Esophagus (tissue), 2 donors: ENCODE data around the gene BRD8. TPM values are rescaled to one million over a fixed set of nuclear protein-coding genes. Genes with fewer than 3 reads are reported as not detected.
"Not testable (repeated sequence)": the region's sequence is repeated elsewhere in the genome, so short reads cannot be mapped to it uniquely, and the experiment has no call there.

ENCODE experiments used
- H3K27ac ChIP-seq, 2 donors: one replicate each; pipeline ENCODE4 v1.5.1; 2013; ENCODE audit warnings: low read depth in 2 of 2, mild to moderate bottlenecking in 2 of 2, inconsistent platforms in 1 of 2, low read length in 1 of 2, moderate library complexity in 1 of 2
- H3K27me3 ChIP-seq, 2 donors: one replicate each; pipeline ENCODE4 v1.6.1; 2013; ENCODE audit warnings: low read length in 2 of 2, control low read depth in 1 of 2, mild to moderate bottlenecking in 1 of 2; ENCODE audit not compliant: insufficient read depth in 2 of 2, control insufficient read depth in 1 of 2
- H3K36me3 ChIP-seq, 2 donors: one replicate each; pipeline ENCODE4 v1.6.1; 2013; ENCODE audit warnings: low read length in 1 of 2; ENCODE audit not compliant: control insufficient read depth in 2 of 2, insufficient read depth in 2 of 2
- H3K4me1 ChIP-seq, 2 donors: one replicate each; pipeline ENCODE4 v1.6.1; 2013; ENCODE audit warnings: low read length in 1 of 2; ENCODE audit not compliant: control insufficient read depth in 2 of 2, insufficient read depth in 2 of 2
- H3K4me3 ChIP-seq, 2 donors: one replicate each; pipeline ENCODE4 v1.5.1; 2013; ENCODE audit warnings: low read length in 2 of 2, mild to moderate bottlenecking in 2 of 2, low read depth in 1 of 2, moderate library complexity in 1 of 2
- H3K9me3 ChIP-seq, 2 donors: one replicate each; pipeline ENCODE4 v1.6.1; 2013; ENCODE audit warnings: mild to moderate bottlenecking in 2 of 2, low read depth in 1 of 2, low read length in 1 of 2, moderate library complexity in 1 of 2; ENCODE audit not compliant: control insufficient read depth in 2 of 2, insufficient read depth in 1 of 2
- WGBS, 2 donors: extraction: QIAGEN DNeasy Blood & Tissue Kit; methylation state at CpG; one replicate each; pipeline ENCODE4 v1.1.7; 2013; 5-methylcytosine and 5-hydroxymethylcytosine counted together
- polyA plus RNA-seq, 2 donors: library from polyadenylated mRNA; stranded (reverse); fragments of 200-250 nt; gene quantifications; one replicate each; pipeline ENCODE4 v1.2.3, GENCODE V29; 2013
- donor health status: healthy with polysubstance abuse.
- donor health status: Bipolar disorder and iron deficiency.

Gene BRD8
- polyA plus RNA-seq, 2 donors = 25.0 to 34.7 TPM

DNA sequence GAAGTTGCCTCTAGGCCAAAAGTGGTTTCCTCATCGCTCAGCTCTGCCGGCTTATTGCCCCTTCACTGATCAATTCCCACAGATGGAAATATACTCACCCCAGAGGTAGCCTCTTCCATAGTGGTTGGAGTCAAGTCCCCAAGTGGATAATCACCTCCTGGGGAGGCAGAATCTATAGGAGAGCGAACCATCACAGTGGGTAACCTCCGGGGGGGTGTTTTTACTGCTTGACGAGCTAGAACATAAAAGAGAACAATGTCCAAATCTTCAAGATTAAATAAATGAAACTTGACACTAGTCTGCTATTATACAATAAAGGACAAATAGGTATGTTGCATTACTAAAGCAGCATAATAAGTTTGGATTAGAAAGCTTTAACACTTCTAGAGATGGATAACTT is 9.3 kb downstream of the BRD8 start:
- WGBS, 2 donors = 93 to 96% methylated on average over 5 of the region's 5 CpGs
- no peaks in the 10 kb centered on the region for H3K27me3 ChIP-seq
- H3K4me1 ChIP-seq = no peaks in the 10 kb centered on the region
- no peak overlapping the region for H3K27ac ChIP-seq
- H3K9me3 ChIP-seq = no peaks in the 10 kb centered on the region
- no peak overlapping the region for H3K4me3 ChIP-seq
- H3K36me3 ChIP-seq = peaks cover 27 to 41% of the 10 kb centered on the region in 2 donors

DNA sequence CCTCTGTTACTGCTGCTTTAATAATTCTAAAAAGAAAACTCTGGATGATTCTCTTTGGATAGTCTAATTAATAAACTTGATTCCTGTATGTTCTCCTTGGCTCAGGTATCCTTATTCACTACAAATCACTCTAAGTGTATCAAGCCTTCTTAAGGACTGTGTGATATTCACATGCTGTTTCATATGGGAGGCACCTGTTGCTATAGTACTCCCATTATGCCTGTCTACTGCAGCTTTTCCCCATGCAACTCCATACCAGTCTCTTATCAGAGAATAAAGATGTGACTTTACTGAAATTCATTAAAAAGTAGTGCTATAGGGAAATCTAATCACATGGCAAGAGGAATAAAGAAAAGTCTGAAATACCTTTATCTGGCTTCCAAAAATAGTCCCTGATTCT is 14.7 kb downstream of the BRD8 start:
- no peak overlapping the region for H3K4me3 ChIP-seq
- no peaks in the 10 kb centered on the region for H3K4me1 ChIP-seq
- H3K9me3 ChIP-seq = no peaks in the 10 kb centered on the region
- no peaks in the 10 kb centered on the region for H3K27me3 ChIP-seq
- peaks cover 41 to 52% of the 10 kb centered on the region in 2 donors for H3K36me3 ChIP-seq
- H3K27ac ChIP-seq = no peak overlapping the region

DNA sequence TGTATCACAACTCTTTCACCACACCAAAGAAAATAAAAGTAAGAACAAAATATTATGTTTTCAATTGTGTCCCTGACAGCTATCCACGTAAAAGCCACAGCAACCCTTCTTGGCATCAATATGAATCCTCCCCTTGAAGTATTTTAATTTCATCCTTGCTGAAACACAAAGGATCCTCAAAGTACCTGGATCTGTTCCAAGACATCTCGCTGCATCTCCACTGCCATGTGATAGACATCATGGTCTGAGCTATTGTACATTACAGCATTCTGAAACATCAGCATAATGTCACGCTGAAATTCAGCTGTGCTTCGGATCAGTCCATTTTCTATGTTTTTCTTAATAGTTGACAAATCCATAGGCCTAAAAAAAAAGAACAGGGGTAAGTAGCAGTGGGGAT is 17.7 kb downstream of the BRD8 start:
- Histone ChIP-seq H3K4me3 (no peak overlapping the region), H3K27me3 (no peaks in the 10 kb centered on the region), H3K9me3 (no peaks in the 10 kb centered on the region), H3K36me3 (peaks cover 36 to 38% of the 10 kb centered on the region in 2 donors), H3K27ac (no peak overlapping the region), H3K4me1 (no peaks in the 10 kb centered on the region)
- WGBS, 2 donors = 89 to 93% methylated on average over 4 of the region's 4 CpGs

DNA sequence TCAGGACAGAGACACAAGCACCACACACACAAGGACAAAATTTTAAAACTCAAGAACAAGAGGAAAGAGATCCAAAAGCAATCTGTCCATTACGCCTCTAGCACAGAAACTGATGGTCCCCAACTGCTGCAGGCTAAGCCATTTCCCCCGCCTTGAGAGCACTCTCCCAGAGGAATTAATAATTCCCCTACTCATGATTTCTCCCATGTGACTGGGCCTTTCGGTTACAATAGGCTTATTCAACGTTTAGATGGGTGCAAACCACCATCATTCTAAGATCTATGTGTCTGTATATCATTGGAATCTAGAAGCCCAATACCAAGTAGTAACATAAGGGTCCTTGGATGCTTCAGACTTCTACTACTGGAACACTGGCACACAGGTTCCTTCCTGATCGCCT is 18.8 kb downstream of the BRD8 start:
- Histone ChIP-seq H3K36me3 (peaks cover 26 to 28% of the 10 kb centered on the region in 2 donors), H3K27ac (no peak overlapping the region), H3K4me1 (no peaks in the 10 kb centered on the region), H3K9me3 (no peaks in the 10 kb centered on the region), H3K27me3 (no peaks in the 10 kb centered on the region), H3K4me3 (no peak overlapping the region)
- 94% methylated on average over 5 of the region's 5 CpGs for WGBS, 2 donors

DNA sequence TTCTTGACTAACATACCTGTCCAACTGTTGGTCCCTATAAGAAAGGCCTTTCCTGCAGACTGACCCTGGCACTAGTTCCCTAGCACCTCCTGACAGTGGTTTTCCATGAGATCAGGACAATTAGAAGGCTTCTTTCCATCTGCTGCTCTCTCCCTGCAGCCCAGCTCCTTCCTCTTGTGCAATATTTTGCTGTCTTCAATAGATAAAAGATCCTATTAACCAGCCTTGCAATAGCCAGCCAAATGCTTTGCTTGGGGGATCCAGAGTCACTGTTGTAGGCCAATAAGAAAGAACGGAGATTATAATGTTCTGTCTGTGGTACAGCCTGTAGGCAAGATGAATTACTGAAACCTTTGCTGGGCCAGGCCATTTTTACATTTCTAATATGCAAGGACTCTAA is 20.8 kb downstream of the BRD8 start:
- whole genome bisulfite sequencing, 2 donors = 84 to 86% methylated on average over 1 of the region's 1 CpG
- H3K4me3 ChIP-seq = no peak overlapping the region
- no peaks in the 10 kb centered on the region for H3K27me3 ChIP-seq
- no peaks in the 10 kb centered on the region for H3K4me1 ChIP-seq
- no peaks in the 10 kb centered on the region for H3K9me3 ChIP-seq
- peaks cover 15 to 20% of the 10 kb centered on the region in 2 donors for H3K36me3 ChIP-seq
- no peak overlapping the region for H3K27ac ChIP-seq

DNA sequence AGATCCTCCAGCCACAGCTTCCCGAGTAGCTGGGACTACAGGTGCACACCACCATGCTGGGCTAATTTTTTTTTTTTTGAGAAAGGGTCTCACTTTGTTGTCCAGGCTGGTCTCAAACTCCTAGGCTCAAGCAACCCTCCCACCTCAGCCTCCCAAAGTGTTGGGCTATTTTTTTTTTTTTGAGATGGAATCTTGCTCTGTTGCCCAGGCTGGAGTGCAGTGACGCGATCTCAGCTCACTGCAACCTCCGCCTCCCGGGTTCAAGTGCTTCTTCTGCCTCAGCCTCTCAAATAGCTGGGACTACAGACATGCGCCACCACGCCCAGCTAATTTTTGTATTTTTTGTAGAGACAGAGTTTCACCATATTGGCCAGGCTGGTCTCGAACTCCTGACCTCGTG is 22.5 kb downstream of the BRD8 start:
- H3K4me1 ChIP-seq, H3K27me3 ChIP-seq, H3K4me3 ChIP-seq, H3K9me3 ChIP-seq, H3K27ac ChIP-seq: not testable (repeated sequence)
- H3K36me3 ChIP-seq = peaks cover 12 to 15% of the 10 kb centered on the region in 2 donors
- WGBS, 2 donors = 97 to 98% methylated on average over 9 of the region's 9 CpGs

DNA sequence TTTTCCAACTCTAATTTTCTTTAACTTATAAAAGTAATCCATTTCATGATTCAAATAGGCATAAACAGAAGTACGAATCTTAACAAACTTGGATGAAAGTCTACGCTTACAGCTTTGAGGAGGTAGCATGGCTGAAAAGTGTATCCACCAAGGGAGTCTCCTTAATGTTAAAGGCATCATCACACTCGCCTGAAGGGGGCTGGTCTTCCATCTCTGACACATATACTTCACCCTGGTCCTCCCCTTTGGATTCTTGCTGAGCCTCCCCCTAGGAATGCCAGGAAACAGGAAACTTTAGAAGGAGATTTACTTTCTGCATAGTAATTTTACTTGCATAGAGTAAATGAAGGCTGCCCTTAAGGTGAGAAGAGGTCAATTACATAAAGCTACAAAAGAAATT is 28.9 kb downstream of the BRD8 start:
- no peak overlapping the region for H3K27ac ChIP-seq
- H3K4me3 ChIP-seq = no peak overlapping the region
- 50 to 53% methylated on average over 3 of the region's 3 CpGs for WGBS, 2 donors
- H3K36me3 ChIP-seq = no peaks in the 10 kb centered on the region
- H3K27me3 ChIP-seq = no peaks in the 10 kb centered on the region
- no peaks in the 10 kb centered on the region for H3K9me3 ChIP-seq
- H3K4me1 ChIP-seq = no peaks in the 10 kb centered on the region

DNA sequence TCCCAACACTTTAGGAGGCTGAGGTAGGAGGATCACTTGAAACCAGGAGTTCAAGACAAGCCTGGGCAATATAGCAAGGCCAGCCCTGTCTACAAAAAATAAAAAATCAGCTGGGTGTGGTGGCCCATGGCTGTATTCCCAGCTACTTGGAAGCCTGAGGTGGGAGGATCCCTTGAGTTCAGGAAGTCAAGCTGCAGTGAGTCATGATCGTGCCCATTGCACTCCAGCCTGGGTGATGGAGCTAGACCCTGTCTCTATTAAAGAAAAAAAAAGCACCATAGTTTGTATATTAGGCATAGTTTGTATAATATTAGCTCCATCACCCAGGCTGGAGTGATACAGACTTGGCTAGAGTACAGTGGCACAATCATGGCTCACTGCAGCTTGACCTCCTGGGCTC is 29.6 kb downstream of the BRD8 start:
- Histone ChIP-seq H3K27me3 (no peaks in the 10 kb centered on the region), H3K4me3 (no peak overlapping the region), H3K27ac (no peak overlapping the region), H3K9me3 (no peaks in the 10 kb centered on the region), H3K4me1 (no peaks in the 10 kb centered on the region), H3K36me3 (no peaks in the 10 kb centered on the region)
- 19 to 37% methylated on average over 1 of the region's 1 CpG for WGBS, 2 donors

DNA sequence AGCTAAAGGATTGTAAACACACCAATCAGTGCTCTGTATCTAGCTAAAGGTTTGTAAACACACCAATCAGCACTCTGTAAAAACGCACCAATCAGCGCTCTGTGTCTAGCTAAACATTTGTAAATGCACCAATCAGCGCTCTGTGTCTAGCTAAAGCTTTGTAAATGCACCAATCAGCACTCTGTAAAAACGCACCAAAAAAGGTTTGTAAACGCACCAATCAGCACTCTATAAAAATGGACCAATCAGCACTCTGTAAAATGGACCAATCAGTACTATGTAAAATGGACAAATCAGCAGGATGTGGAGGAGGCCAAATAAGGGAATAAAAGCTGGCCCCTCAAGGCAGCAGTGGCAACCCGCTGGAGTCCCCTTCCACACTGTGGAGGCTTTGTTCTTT is 34.9 kb downstream of the BRD8 start:
- not testable (repeated sequence) for H3K9me3 ChIP-seq, H3K36me3 ChIP-seq, H3K4me1 ChIP-seq, H3K4me3 ChIP-seq, H3K27me3 ChIP-seq, H3K27ac ChIP-seq
- 89 to 90% methylated on average over 6 of the region's 6 CpGs for WGBS, 2 donors

DNA sequence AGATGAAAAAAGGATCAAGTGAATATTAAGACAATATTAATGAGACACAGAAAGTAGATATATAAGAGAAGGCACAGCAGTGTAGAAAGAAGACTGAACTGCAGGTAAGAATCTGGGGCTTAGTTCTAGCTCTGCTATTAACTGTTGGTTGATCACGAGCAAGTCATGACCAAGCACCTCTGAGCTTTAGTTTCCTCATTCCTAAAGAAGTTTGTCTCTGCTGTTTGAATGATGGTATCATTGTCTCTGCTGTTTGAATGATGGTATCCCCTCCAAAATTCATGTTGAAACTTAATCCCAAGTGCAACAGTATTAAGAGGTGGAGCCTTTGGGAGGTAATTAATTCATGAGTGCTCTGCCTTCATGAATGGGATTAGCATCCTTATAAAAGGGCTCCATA is 36.7 kb downstream of the BRD8 start:
- Histone ChIP-seq H3K9me3 (no peaks in the 10 kb centered on the region), H3K27ac (no peak overlapping the region), H3K36me3 (no peaks in the 10 kb centered on the region), H3K4me1 (no peaks in the 10 kb centered on the region), H3K4me3 (no peak overlapping the region), H3K27me3 (no peaks in the 10 kb centered on the region)
- WGBS, 2 donors = 43 to 45% methylated on average over 1 of the region's 1 CpG
